Mesenchymal stem cell (in vitro differentiated cells and primary cell): Measurements from ENCODE around the gene ARHGAP23.

Source experiments
- DNase-seq: peaks from one replicate; pipeline ENCODE4 v3.0.0-alpha.2; 2013
- H2AFZ ChIP-seq: one replicate; pipeline ENCODE4 v1.6.1; 2013; ENCODE audit warnings: low read depth, mild to moderate bottlenecking, control low read depth, inconsistent platforms, low read length, moderate library complexity
- H2AK5ac ChIP-seq: 2 replicates; pipeline ENCODE4 v1.6.1; 2013; ENCODE audit warnings: low read length, moderate library complexity, mild to moderate bottlenecking, inconsistent platforms; ENCODE audit not compliant: severe bottlenecking
- H2BK120ac ChIP-seq: one replicate; pipeline ENCODE4 v1.6.1; 2013; ENCODE audit warnings: low read depth, mild to moderate bottlenecking, inconsistent platforms, low read length, moderate library complexity
- H2BK12ac ChIP-seq, 2 experiments: one replicate each; pipeline ENCODE4 v1.6.1; 2013; ENCODE audit warnings: inconsistent platforms in 2 of 2, low read length in 2 of 2, mild to moderate bottlenecking in 2 of 2, moderate library complexity in 2 of 2, control low read depth in 1 of 2
- H2BK15ac ChIP-seq: one replicate; pipeline ENCODE4 v1.6.1; 2013; ENCODE audit warnings: mild to moderate bottlenecking, low read depth, inconsistent platforms; ENCODE audit not compliant: poor library complexity, severe bottlenecking
- H2BK5ac ChIP-seq: 2 replicates; pipeline ENCODE4 v1.6.1; 2013; ENCODE audit warnings: low read depth, mild to moderate bottlenecking, low read length, control low read depth, inconsistent platforms; ENCODE audit not compliant: poor library complexity, severe bottlenecking
- H3K14ac ChIP-seq, 2 experiments: one replicate each; pipeline ENCODE4 v1.6.1; 2013; ENCODE audit warnings: inconsistent platforms in 2 of 2, low read length in 2 of 2, control low read depth in 1 of 2, mild to moderate bottlenecking in 1 of 2, moderate library complexity in 1 of 2
- H3K18ac ChIP-seq, 2 experiments: one replicate each; pipeline ENCODE4 v1.6.1; 2013; ENCODE audit warnings: inconsistent platforms in 2 of 2, low read length in 2 of 2, control low read depth in 1 of 2, low read depth in 1 of 2, mild to moderate bottlenecking in 1 of 2
- H3K23ac ChIP-seq, 2 experiments: one replicate each; pipeline ENCODE4 v1.6.1; 2013; ENCODE audit warnings: inconsistent platforms in 2 of 2, low read length in 2 of 2, mild to moderate bottlenecking in 2 of 2, moderate library complexity in 2 of 2, control low read depth in 1 of 2
- H3K27ac ChIP-seq: 2 replicates; pipeline ENCODE4 v1.5.1; 2013; ENCODE audit warnings: mild to moderate bottlenecking, moderate library complexity, low read length, control low read depth, inconsistent platforms; ENCODE audit not compliant: poor library complexity, severe bottlenecking
- H3K27me3 ChIP-seq, 2 experiments: 2 replicates each; pipeline versions ENCODE4 v1.6.1 to v1.7.0; 2013; ENCODE audit warnings: low read length in 2 of 2, mild to moderate bottlenecking in 2 of 2, moderate library complexity in 2 of 2, control low read depth in 1 of 2, inconsistent platforms in 1 of 2; ENCODE audit not compliant: control insufficient read depth in 1 of 2, insufficient read depth in 1 of 2
- H3K36me3 ChIP-seq, 2 experiments: 2 replicates each; pipeline versions ENCODE4 v1.6.1 to v1.7.0; 2013; ENCODE audit warnings: low read length in 2 of 2, control low read depth in 1 of 2, inconsistent platforms in 1 of 2, low read depth in 1 of 2, mild to moderate bottlenecking in 1 of 2; ENCODE audit not compliant: insufficient read depth in 2 of 2, control insufficient read depth in 1 of 2
- H3K4ac ChIP-seq, 2 experiments: one replicate each; pipeline ENCODE4 v1.6.1; 2013; ENCODE audit warnings: inconsistent platforms in 2 of 2, low read length in 2 of 2, mild to moderate bottlenecking in 2 of 2, moderate library complexity in 2 of 2, control low read depth in 1 of 2, low read depth in 1 of 2
- H3K4me1 ChIP-seq: 2 replicates; pipeline ENCODE4 v1.6.1; 2013; ENCODE audit warnings: low read depth, low read length, control low read depth; ENCODE audit not compliant: control insufficient read depth, insufficient read depth
- H3K4me2 ChIP-seq: 2 replicates; pipeline ENCODE4 v1.6.1; 2013; ENCODE audit warnings: low read length, mild to moderate bottlenecking, inconsistent platforms; ENCODE audit not compliant: poor library complexity, severe bottlenecking
- H3K4me3 ChIP-seq, 2 experiments: 2 replicates each; pipeline versions ENCODE4 v1.5.1 to v1.7.0; 2013; ENCODE audit warnings: low read length in 2 of 2, mild to moderate bottlenecking in 2 of 2, control low read depth in 1 of 2, low read depth in 1 of 2; ENCODE audit not compliant: insufficient read depth in 1 of 2
- H3K79me1 ChIP-seq: replicated peaks from 2 replicates; pipeline ENCODE4 v1.6.1; 2013; ENCODE audit warnings: mild to moderate bottlenecking, control low read depth, low read length, inconsistent platforms; ENCODE audit not compliant: poor library complexity, severe bottlenecking
- H3K9ac ChIP-seq: 2 replicates; pipeline ENCODE4 v1.7.0; 2013; ENCODE audit warnings: mild to moderate bottlenecking, low read length, moderate library complexity
- H3K9me3 ChIP-seq: 2 replicates; pipeline ENCODE4 v1.7.0; 2013; ENCODE audit warnings: mild to moderate bottlenecking, low read length; ENCODE audit not compliant: control insufficient read depth
- H4K8ac ChIP-seq: one replicate; pipeline ENCODE4 v1.6.1; 2013; ENCODE audit warnings: inconsistent platforms, mild to moderate bottlenecking, low read length, moderate library complexity
- H4K91ac ChIP-seq: one replicate; pipeline ENCODE4 v1.6.1; 2013; ENCODE audit warnings: mild to moderate bottlenecking, low read length, inconsistent platforms
- WGBS: methylation state at CpG from one replicate; pipeline ENCODE4 v1.1.7; 2013; ENCODE audit warnings: mixed read lengths; 5-methylcytosine and 5-hydroxymethylcytosine counted together

Gene ARHGAP23

GRCh38 chr17:38543403-38544174, 115.3 kb downstream of the ARHGAP23 start:
- no peaks in the 10 kb centered on the region for H3K4me1 ChIP-seq
- no peaks in the 10 kb centered on the region for H3K9me3 ChIP-seq
- no peak overlapping the region for H2BK5ac ChIP-seq
- no peak overlapping the region for H2AFZ ChIP-seq
- no peak overlapping the region for H2BK15ac ChIP-seq
- no peaks in the 10 kb centered on the region for H3K79me1 ChIP-seq
- H3K36me3 ChIP-seq = no peaks in the 10 kb centered on the region
- H3K9ac ChIP-seq = no peak overlapping the region
- H3K27ac ChIP-seq = no peak overlapping the region
- no peak overlapping the region for H3K18ac ChIP-seq
- H3K4me3 ChIP-seq = no peak overlapping the region
- H3K4ac ChIP-seq = no peak overlapping the region
- H4K91ac ChIP-seq = no peak overlapping the region
- H3K27me3 ChIP-seq = peaks cover 57 to 78% of the 10 kb centered on the region in 2 experiments
- no peak overlapping the region for H4K8ac ChIP-seq
- no peak overlapping the region for H2AK5ac ChIP-seq
- H3K4me2 ChIP-seq = no peak overlapping the region
- WGBS = 83% methylated on average over 20 of the region's 20 CpGs
- DNase-seq = no peak
- H2BK12ac ChIP-seq = no peak overlapping the region
- no peak overlapping the region for H3K23ac ChIP-seq
- no peak overlapping the region for H2BK120ac ChIP-seq
- no peak overlapping the region for H3K14ac ChIP-seq

- no peak overlapping the region for H3K18ac ChIP-seq
- no peak overlapping the region for H3K4me2 ChIP-seq
- 79% methylated on average over 10 of the region's 10 CpGs for WGBS
Observed at GRCh38 chr17:38544175-38544838, 116.0 kb downstream of the ARHGAP23 start.

GRCh38 chr17:38544839-38545209, 116.6 kb downstream of the ARHGAP23 start:
- Histone ChIP-seq H2BK12ac (no peak overlapping the region), H3K4ac (no peak overlapping the region), H3K27ac (no peak overlapping the region), H3K18ac (no peak overlapping the region), H4K8ac (no peak overlapping the region), H3K4me3 (no peak overlapping the region), H2AK5ac (no peak overlapping the region), H2BK15ac (no peak overlapping the region), H3K14ac (no peak overlapping the region), H3K23ac (no peak overlapping the region), H3K4me1 (no peaks in the 10 kb centered on the region), H3K36me3 (no peaks in the 10 kb centered on the region), H2AFZ (no peak overlapping the region), H3K27me3 (peaks cover 58 to 71% of the 10 kb centered on the region in 2 experiments), H2BK5ac (no peak overlapping the region), H3K9me3 (no peaks in the 10 kb centered on the region), H3K9ac (no peak overlapping the region), H4K91ac (no peak overlapping the region), H3K79me1 (no peaks in the 10 kb centered on the region), H2BK120ac (no peak overlapping the region), H3K4me2 (no peak overlapping the region)
- 79% methylated on average over 5 of the region's 7 CpGs for WGBS
- no peak for DNase-seq

More at GRCh38 chr17:38544175-38544838, 116.0 kb downstream of the ARHGAP23 start:
- H2AK5ac ChIP-seq = no peak overlapping the region
- no peak overlapping the region for H2AFZ ChIP-seq
- H3K9ac ChIP-seq = no peak overlapping the region
- H3K79me1 ChIP-seq = no peaks in the 10 kb centered on the region
- H3K23ac ChIP-seq = no peak overlapping the region
- H3K27ac ChIP-seq = no peak overlapping the region
- no peak for DNase-seq
- H4K91ac ChIP-seq = no peak overlapping the region
- H2BK5ac ChIP-seq = no peak overlapping the region
- H3K36me3 ChIP-seq = no peaks in the 10 kb centered on the region
- H3K4me1 ChIP-seq = no peaks in the 10 kb centered on the region
- H3K4ac ChIP-seq = no peak overlapping the region
- no peaks in the 10 kb centered on the region for H3K9me3 ChIP-seq
- H3K27me3 ChIP-seq = peaks cover 57 to 74% of the 10 kb centered on the region in 2 experiments
- H2BK12ac ChIP-seq = no peak overlapping the region
- no peak overlapping the region for H3K4me3 ChIP-seq
- H3K14ac ChIP-seq = no peak overlapping the region
- no peak overlapping the region for H4K8ac ChIP-seq
- no peak overlapping the region for H2BK15ac ChIP-seq
- no peak overlapping the region for H2BK120ac ChIP-seq

- H2AK5ac ChIP-seq = no peak overlapping the region
- H3K4me1 ChIP-seq = no peaks in the 10 kb centered on the region
- DNase-seq = no peak
- H3K79me1 ChIP-seq = no peaks in the 10 kb centered on the region
- no peak overlapping the region for H4K8ac ChIP-seq
- no peaks in the 10 kb centered on the region for H3K36me3 ChIP-seq
- H2BK15ac ChIP-seq = no peak overlapping the region
- no peak overlapping the region for H2BK12ac ChIP-seq
- no peak overlapping the region for H3K9ac ChIP-seq
- H4K91ac ChIP-seq = no peak overlapping the region
- no peak overlapping the region for H2BK120ac ChIP-seq
- H3K4me3 ChIP-seq = no peak overlapping the region
- H3K27ac ChIP-seq = no peak overlapping the region
- peaks cover 55 to 68% of the 10 kb centered on the region in 2 experiments for H3K27me3 ChIP-seq
- no peak overlapping the region for H3K4ac ChIP-seq
- no peak overlapping the region for H3K23ac ChIP-seq
- H3K9me3 ChIP-seq = no peaks in the 10 kb centered on the region
- no peak overlapping the region for H3K18ac ChIP-seq
- H3K4me2 ChIP-seq = no peak overlapping the region
- H2AFZ ChIP-seq = no peak overlapping the region
- no peak overlapping the region for H2BK5ac ChIP-seq
- no peak overlapping the region for H3K14ac ChIP-seq
- WGBS = 90% methylated on average over 12 of the region's 12 CpGs
Observed at GRCh38 chr17:38545531-38546225, 117.4 kb downstream of the ARHGAP23 start.
